H9 (cell line): ENCODE results near the gene CDKAL1. TPM values are rescaled to one million over a fixed set of nuclear protein-coding genes. Genes with fewer than 3 reads are reported as not detected.
A peak's percentile ranks its signal among the peaks of the same experiment; 100 is the strongest.

ENCODE experiments used
- DNase-seq: peaks from one replicate; pipeline ENCODE4 v3.0.0-alpha.2; 2017
- H2AFZ ChIP-seq: one replicate; pipeline ENCODE4 v1.6.1; 2013; ENCODE audit warnings: mild to moderate bottlenecking, low read length, control low read depth, moderate library complexity
- H2AK5ac ChIP-seq: 2 replicates; pipeline ENCODE4 v1.6.1; 2013; ENCODE audit warnings: low read length, control low read depth, mixed read lengths; ENCODE audit not compliant: insufficient read length
- H2BK120ac ChIP-seq: one replicate; pipeline ENCODE4 v1.6.1; 2013; ENCODE audit warnings: low read depth, mild to moderate bottlenecking, low read length, control low read depth, inconsistent platforms; ENCODE audit not compliant: poor library complexity, severe bottlenecking
- H2BK12ac ChIP-seq: 2 replicates; pipeline ENCODE4 v1.6.1; 2013; ENCODE audit warnings: low read length, control low read depth, mixed read lengths, low read depth; ENCODE audit not compliant: insufficient read length
- H2BK15ac ChIP-seq: 2 replicates; pipeline ENCODE4 v1.6.1; 2013; ENCODE audit warnings: low read depth, low read length, control low read depth
- H2BK20ac ChIP-seq: one replicate; pipeline ENCODE4 v1.6.1; 2013; ENCODE audit warnings: low read depth, mild to moderate bottlenecking, low read length, control low read depth, inconsistent platforms; ENCODE audit not compliant: poor library complexity, severe bottlenecking
- H2BK5ac ChIP-seq: 2 replicates; pipeline ENCODE4 v1.6.1; 2013; ENCODE audit warnings: low read length, control low read depth, mixed read lengths; ENCODE audit not compliant: insufficient read length
- H3K14ac ChIP-seq: 2 replicates; pipeline ENCODE4 v1.6.1; 2013; ENCODE audit warnings: low read length, control low read depth; ENCODE audit not compliant: insufficient read depth
- H3K18ac ChIP-seq: 2 replicates; pipeline ENCODE4 v1.6.1; 2013; ENCODE audit warnings: low read depth, mild to moderate bottlenecking, mixed read lengths, low read length, control low read depth; ENCODE audit not compliant: insufficient read length
- H3K23ac ChIP-seq: 2 replicates; pipeline ENCODE4 v1.6.1; 2013; ENCODE audit warnings: low read length, control low read depth, mixed read lengths, low read depth; ENCODE audit not compliant: insufficient read length
- H3K23me2 ChIP-seq: 2 replicates; pipeline ENCODE4 v1.6.1; 2013; ENCODE audit warnings: low read depth, mild to moderate bottlenecking, mixed read lengths, low read length, control low read depth; ENCODE audit not compliant: insufficient read length, poor library complexity, severe bottlenecking
- H3K27ac ChIP-seq: 2 replicates; pipeline ENCODE4 v1.5.1; 2013; ENCODE audit warnings: low read length, control low read depth, mixed read lengths, low read depth; ENCODE audit not compliant: insufficient read length
- H3K27me3 ChIP-seq: 2 replicates; pipeline ENCODE4 v1.6.1; 2013; ENCODE audit warnings: low read length, control low read depth, inconsistent platforms; ENCODE audit not compliant: insufficient read depth
- H3K4ac ChIP-seq: 2 replicates; pipeline ENCODE4 v1.6.1; 2013; ENCODE audit warnings: low read depth, mild to moderate bottlenecking, control low read depth, inconsistent platforms, low read length, moderate library complexity
- H3K4me1 ChIP-seq: 2 replicates; pipeline ENCODE4 v1.6.1; 2013; ENCODE audit warnings: low read length, control low read depth, inconsistent platforms; ENCODE audit not compliant: insufficient read depth
- H3K4me2 ChIP-seq: 2 replicates; pipeline ENCODE4 v1.6.1; 2013; ENCODE audit warnings: low read length, control low read depth, mixed read lengths; ENCODE audit not compliant: insufficient read length, insufficient read depth
- H3K56ac ChIP-seq: 2 replicates; pipeline ENCODE4 v1.6.1; 2013; ENCODE audit warnings: low read depth, mild to moderate bottlenecking, mixed read lengths, low read length, control low read depth; ENCODE audit not compliant: insufficient read length
- H3K79me1 ChIP-seq: 2 replicates; pipeline ENCODE4 v1.6.1; 2013; ENCODE audit warnings: low read depth, mild to moderate bottlenecking, moderate library complexity, low read length, control low read depth, inconsistent platforms; ENCODE audit not compliant: insufficient read depth, poor library complexity, severe bottlenecking
- H3K79me2 ChIP-seq: 2 replicates; pipeline ENCODE4 v1.6.1; 2013; ENCODE audit warnings: low read length, control low read depth, inconsistent platforms; ENCODE audit not compliant: insufficient read depth
- H3K9ac ChIP-seq: 2 replicates; pipeline ENCODE4 v1.6.1; 2013; ENCODE audit warnings: low read length, control low read depth, mixed read lengths; ENCODE audit not compliant: insufficient read length; ENCODE audit errors: extremely low read depth
- H3K9me3 ChIP-seq: one replicate; pipeline ENCODE4 v1.6.1; 2013; ENCODE audit warnings: low read depth, low read length, inconsistent platforms; ENCODE audit not compliant: control insufficient read depth
- H3T11ph ChIP-seq: one replicate; pipeline ENCODE4 v1.6.1; 2013; ENCODE audit warnings: mild to moderate bottlenecking, low read length, control low read depth, inconsistent platforms
- H4K20me1 ChIP-seq: one replicate; pipeline ENCODE4 v1.6.1; 2013; ENCODE audit not compliant: control insufficient read depth, insufficient read length, insufficient read depth
- H4K5ac ChIP-seq: 2 replicates; pipeline ENCODE4 v1.6.1; 2013; ENCODE audit warnings: low read depth, mild to moderate bottlenecking, mixed read lengths, low read length, control low read depth; ENCODE audit not compliant: insufficient read length
- H4K8ac ChIP-seq: replicated peaks from 2 replicates; pipeline ENCODE4 v1.6.1; 2013; ENCODE audit warnings: low read length, control low read depth, mixed read lengths, low read depth; ENCODE audit not compliant: insufficient read length
- H4K91ac ChIP-seq: 2 replicates; pipeline ENCODE4 v1.6.1; 2013; ENCODE audit warnings: low read depth, mild to moderate bottlenecking, moderate library complexity, mixed read lengths, low read length, control low read depth; ENCODE audit not compliant: insufficient read length
- H3K27ac Mint-ChIP-seq, 3 experiments: 2 replicates in 2 of 3; 3 replicates in 1 of 3; pipeline ENCODE4 v1.8.0; 2020 to 2021; ENCODE audit warnings: mixed read lengths in 3 of 3, mild to moderate bottlenecking in 1 of 3, moderate library complexity in 1 of 3
- H3K27me3 Mint-ChIP-seq: 2 replicates; pipeline ENCODE4 v1.8.0; 2021; ENCODE audit warnings: low read depth, mild to moderate bottlenecking, moderate library complexity, mixed read lengths
- H3K36me3 Mint-ChIP-seq, 3 experiments: 2 replicates in 2 of 3; 3 replicates in 1 of 3; pipeline ENCODE4 v1.8.0; 2020 to 2021; ENCODE audit warnings: low read depth in 3 of 3, mixed read lengths in 3 of 3; ENCODE audit not compliant: insufficient read depth in 1 of 3
- H3K4me1 Mint-ChIP-seq, 2 experiments: 2 replicates each; pipeline ENCODE4 v1.8.0; 2020; ENCODE audit warnings: mixed read lengths in 2 of 2
- H3K4me3 Mint-ChIP-seq, 2 experiments: 2 replicates in 1 of 2; 3 replicates in 1 of 2; pipeline ENCODE4 v1.8.0; 2020 to 2021; ENCODE audit warnings: mild to moderate bottlenecking in 2 of 2, mixed read lengths in 2 of 2, moderate library complexity in 1 of 2
- H3K9me3 Mint-ChIP-seq, 2 experiments: 2 replicates in 1 of 2; 3 replicates in 1 of 2; pipeline ENCODE4 v1.8.0; 2020; ENCODE audit warnings: mild to moderate bottlenecking in 2 of 2, mixed read lengths in 2 of 2, moderate library complexity in 1 of 2
- CTCF ChIP-seq: fragments of 200-600 bp; sonication (generic); conservative IDR thresholded peaks from 3 replicates; pipeline ENCODE4 v1.8.0; 2021; ENCODE audit warnings: antibody characterized with exemption, mild to moderate bottlenecking
- WGBS: extraction: QIAGEN DNeasy Blood & Tissue Kit; methylation state at CpG from one replicate; pipeline ENCODE4 v1.1.7; 2013; ENCODE audit warnings: missing lambda C conversion rate, low lambda C conversion rate, mixed read lengths; ENCODE audit not compliant: insufficient read length; ENCODE audit errors: extremely low coverage; 5-methylcytosine and 5-hydroxymethylcytosine counted together
- total RNA-seq: library from RNA; stranded (reverse); gene quantifications from 2 replicates; pipeline ENCODE4 v1.2.1, GENCODE V29; 2021

CDKAL1 gene
- total RNA-seq, 1 experiment from 2014 or later, result 23.0 TPM

GRCh38 chr6:21138336-21139069 is 604.2 kb downstream of the CDKAL1 start:
- Histone ChIP-seq H4K91ac (no peak overlapping the region), H3K79me2 (no peaks in the 10 kb centered on the region), H3K14ac (no peak overlapping the region), H4K8ac (no peak overlapping the region), H2BK120ac (no peak overlapping the region), H2BK15ac (no peak overlapping the region), H3K27me3 (no peaks in the 10 kb centered on the region), H3K4ac (no peak overlapping the region), H3T11ph (no peak overlapping the region), H3K23ac (no peak overlapping the region), H3K18ac (no peak overlapping the region), H3K27ac (no peak overlapping the region), H2BK5ac (no peak overlapping the region), H4K5ac (no peak overlapping the region), H2BK12ac (no peak overlapping the region), H2AFZ (no peak overlapping the region), H2AK5ac (no peak overlapping the region), H3K9me3 (no peaks in the 10 kb centered on the region), H2BK20ac (no peak overlapping the region), H3K4me1 (no peaks in the 10 kb centered on the region; the same call in 1 of the 2 replicates), H3K56ac (no peak overlapping the region), H3K23me2 (no peaks in the 10 kb centered on the region), H3K79me1 (no peaks in the 10 kb centered on the region), H3K4me2 (no peak overlapping the region), H3K9ac (no peak overlapping the region), H4K20me1 (no peaks in the 10 kb centered on the region)
- peaks cover 0 to 7% (median 2%) of the 10 kb centered on the region in 3 experiments; a peak in 1 of 7 replicates for H3K36me3 Mint-ChIP-seq
- H3K4me1 Mint-ChIP-seq, result peaks cover 32 to 44% of the 10 kb centered on the region in 2 experiments
- H3K27ac Mint-ChIP-seq, result peak overlapping the region in 1 of 3 experiments; percentile 14; a peak in 3 of 7 replicates
- DNase-seq, result no peak
- no peak overlapping the region for H3K4me3 Mint-ChIP-seq
- no peaks in the 10 kb centered on the region for H3K27me3 Mint-ChIP-seq
- no peak for TF ChIP-seq CTCF
- WGBS, result no CpG with 5 or more reads among the region's 8 CpGs
- no peaks in the 10 kb centered on the region; a peak in 1 of 5 replicates for H3K9me3 Mint-ChIP-seq
